Heart left ventricle (tissue), 13 donors: Measurements from ENCODE around the gene ARHGEF26.

Experiments used
- POLR2A ChIP-seq, 2 donors: fragments of 450-650 bp; IDR thresholded peaks; one replicate each; pipeline ENCODE4 v1.6.1; 2017; ENCODE audit warnings: antibody characterized with exemption in 2 of 2, mild to moderate bottlenecking in 2 of 2, moderate library complexity in 2 of 2
- TF ChIP-seq, protein P1 (sequence below), 12 donors: fragments of 200-600 bp; sonication (generic) in 4 of 12; IDR thresholded peaks; one replicate each; pipeline versions ENCODE4 v1.5.0 to v1.8.0; 2018 to 2022; ENCODE audit warnings: antibody characterized with exemption in 12 of 12, mild to moderate bottlenecking in 5 of 12
- donor health status: ischemic (EF 13 %, LVEDD 7.1; RV severe dilation, severe dysfunction).
- donor health status: DM: no; HTN: yes; CAD: no.
- donor health status: DM: no; HTN: no; CAD: no.
- donor health status: ischemic (EF 25% LVEDD 6.9; RV normal size, moderate dysfunction).
- donor health status: ischemic (EF 25% LVEDD 5.7; RV mildly dilated, moderate dysfunction).
- donor health status: ischemic (EF 35%, LVEDD 5.7; RV mildly dilated, moderate dysfunction).
- donor health status: nonischemic (EF 11% LVEDD 7.7; RV severe dilation, severe dysfunction).
- donor health status: DM: yes; HTN: yes; CAD: no.
- donor health status: PGD.
- donor health status: ischemic (EF 29% LVEDD 5.4; RV normal size, mild dysfunction).
- donor health status: nonischemic (EF 23%, LVEDD 6.1; RV moderate dilation, normal function).

DNA sequence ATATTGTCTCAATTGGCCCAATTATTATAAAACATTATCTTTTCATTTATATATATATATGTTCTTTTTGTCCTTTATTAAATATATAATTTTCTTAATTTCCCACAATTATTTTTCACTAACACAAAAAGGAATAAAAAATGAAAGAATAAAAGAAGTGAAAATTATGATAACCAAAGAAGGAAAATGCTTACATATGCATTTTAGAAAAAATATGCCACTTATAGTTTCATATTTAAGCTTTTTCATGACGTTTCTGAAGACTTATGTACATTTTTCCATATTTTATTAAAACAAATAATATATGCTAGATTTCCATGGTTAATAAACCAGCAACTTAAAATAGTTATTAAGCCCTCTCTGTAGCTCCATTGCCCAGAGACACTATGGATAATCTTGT is 34.9 kb upstream of the ARHGEF26 start:
- TF ChIP-seq, protein P1, sequence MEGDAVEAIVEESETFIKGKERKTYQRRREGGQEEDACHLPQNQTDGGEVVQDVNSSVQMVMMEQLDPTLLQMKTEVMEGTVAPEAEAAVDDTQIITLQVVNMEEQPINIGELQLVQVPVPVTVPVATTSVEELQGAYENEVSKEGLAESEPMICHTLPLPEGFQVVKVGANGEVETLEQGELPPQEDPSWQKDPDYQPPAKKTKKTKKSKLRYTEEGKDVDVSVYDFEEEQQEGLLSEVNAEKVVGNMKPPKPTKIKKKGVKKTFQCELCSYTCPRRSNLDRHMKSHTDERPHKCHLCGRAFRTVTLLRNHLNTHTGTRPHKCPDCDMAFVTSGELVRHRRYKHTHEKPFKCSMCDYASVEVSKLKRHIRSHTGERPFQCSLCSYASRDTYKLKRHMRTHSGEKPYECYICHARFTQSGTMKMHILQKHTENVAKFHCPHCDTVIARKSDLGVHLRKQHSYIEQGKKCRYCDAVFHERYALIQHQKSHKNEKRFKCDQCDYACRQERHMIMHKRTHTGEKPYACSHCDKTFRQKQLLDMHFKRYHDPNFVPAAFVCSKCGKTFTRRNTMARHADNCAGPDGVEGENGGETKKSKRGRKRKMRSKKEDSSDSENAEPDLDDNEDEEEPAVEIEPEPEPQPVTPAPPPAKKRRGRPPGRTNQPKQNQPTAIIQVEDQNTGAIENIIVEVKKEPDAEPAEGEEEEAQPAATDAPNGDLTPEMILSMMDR (IDR thresholded peaks at IDR 0.05) = no peak
- no peak for TF ChIP-seq POLR2A (IDR thresholded peaks at IDR 0.05)
